Esophagus muscularis mucosa (tissue), 4 donors: ENCODE data around the gene NFIB. TPM values are rescaled to one million over a fixed set of nuclear protein-coding genes. Genes with fewer than 3 reads are reported as not detected.
A peak's percentile ranks its signal among the peaks of the same experiment; 100 is the strongest.

Source experiments
- DNase-seq: peaks from one replicate; pipeline ENCODE4 v3.0.0-alpha.2; 2017; ENCODE audit errors: extremely low spot score
- H3K27ac ChIP-seq, 4 donors: fragments of 200-600 bp; sonication (generic); replicated peaks in 1 of 4; 1 replicate in 3 of 4; 2 replicates in 1 of 4; pipeline ENCODE4 v1.5.1; 2016 to 2019; ENCODE audit warnings: mild to moderate bottlenecking in 1 of 4
- H3K27me3 ChIP-seq, 4 donors: fragments of 200-600 bp; sonication (generic); one replicate each; pipeline versions ENCODE4 v1.5.1 to v1.6.0; 2016 to 2019
- H3K36me3 ChIP-seq, 4 donors: fragments of 200-600 bp; sonication (generic); one replicate each; pipeline ENCODE4 v1.5.1; 2016 to 2019
- H3K4me1 ChIP-seq, 4 donors: fragments of 200-600 bp; sonication (generic); one replicate each; pipeline ENCODE4 v1.5.1; 2016 to 2019
- H3K4me3 ChIP-seq, 4 donors: fragments of 200-600 bp; sonication (generic); 1 replicate in 2 of 4; 2 replicates in 2 of 4; pipeline ENCODE4 v1.5.1; 2016 to 2019; ENCODE audit warnings: mild to moderate bottlenecking in 4 of 4, moderate library complexity in 1 of 4
- H3K9me3 ChIP-seq, 4 donors: fragments of 200-600 bp; sonication (generic); 1 replicate in 3 of 4; 2 replicates in 1 of 4; pipeline ENCODE4 v1.5.1; 2016 to 2019
- CTCF ChIP-seq, 3 experiments: fragments of 200-600 bp in 2 of 3; fragments of 450-650 bp in 1 of 3; sonication (generic) in 2 of 3; IDR thresholded peaks; one replicate each; pipeline ENCODE4 v1.5.1; 2017 to 2019; ENCODE audit warnings: antibody characterized with exemption in 3 of 3, mild to moderate bottlenecking in 2 of 3, moderate library complexity in 1 of 3
- EP300 ChIP-seq: sonication (generic); formaldehyde crosslinking; IDR thresholded peaks from one replicate; pipeline ENCODE4 v1.6.1; 2017; ENCODE audit warnings: antibody characterized with exemption
- POLR2A ChIP-seq: fragments of 450-650 bp; IDR thresholded peaks from one replicate; pipeline ENCODE4 v1.6.1; 2017; ENCODE audit warnings: antibody characterized with exemption, moderate library complexity, mild to moderate bottlenecking, low read depth
- POLR2AphosphoS5 ChIP-seq, 2 donors: sonication (generic); formaldehyde crosslinking; IDR thresholded peaks; one replicate each; pipeline ENCODE4 v1.6.1; 2017; ENCODE audit warnings: antibody characterized with exemption in 2 of 2
- WGBS: methylation state at CpG from one replicate; pipeline ENCODE4 v1.1.5; 2018; 5-methylcytosine and 5-hydroxymethylcytosine counted together
- intact Hi-C: fragments of 100-400 bp; cut with DNase I; formaldehyde crosslinking; loops from one replicate; pipeline ENCODE4 v1.15.1; 2023
- total RNA-seq, 4 donors: library from RNA; depleted of rRNA; stranded (reverse); fragments of >200 nt; gene quantifications; one replicate each; pipeline versions ENCODE4 v1.1.0 to v1.2.1, GENCODE V29; 2016

NFIB gene
- total RNA-seq, 4 donors from 2014 or later = 38.1 to 64.4 (median 55.8) TPM

GRCh38 chr9:14238079-14238478 is 75.9 kb downstream of the NFIB start:
- Histone ChIP-seq H3K4me3 (no peak overlapping the region), H3K4me1 (peaks cover 45 to 70% (median 60%) of the 10 kb centered on the region in 4 donors), H3K27me3 (no peaks in the 10 kb centered on the region), H3K9me3 (no peaks in the 10 kb centered on the region), H3K27ac (peak overlapping the region; percentile 7 to 55 (median 42)), H3K36me3 (peaks cover 0 to 5% (median 0%) of the 10 kb centered on the region in 4 donors)
- WGBS = 70% methylated on average over 3 of the region's 3 CpGs
- TF ChIP-seq EP300 (no peak), POLR2AphosphoS5 (IDR thresholded peaks at IDR 0.05) (no peak), CTCF (IDR thresholded peaks at IDR 0.05) (no peak)
- DNase-seq = no peak
- intact Hi-C loops = no loop called here

- intact Hi-C loops = no loop called here
- WGBS = 36% methylated on average over 1 of the region's 1 CpG
- Histone ChIP-seq H3K36me3 (peaks cover 0 to 5% (median 0%) of the 10 kb centered on the region in 4 donors), H3K4me3 (no peak overlapping the region), H3K9me3 (no peaks in the 10 kb centered on the region), H3K27ac (peak overlapping the region in 3 of 4 donors; percentile 2 to 12 (median 7)), H3K27me3 (no peaks in the 10 kb centered on the region), H3K4me1 (peaks cover 51 to 57% (median 56%) of the 10 kb centered on the region in 4 donors)
- DNase-seq = no peak
- no peak for TF ChIP-seq POLR2AphosphoS5 (IDR thresholded peaks at IDR 0.05)
- no peak for TF ChIP-seq CTCF (IDR thresholded peaks at IDR 0.05)
- TF ChIP-seq POLR2A = no peak
- TF ChIP-seq EP300 = no peak
Measured at GRCh38 chr9:14236591-14236990, 77.3 kb downstream of the NFIB start.

GRCh38 chr9:14232111-14232510 is 81.8 kb downstream of the NFIB start:
- Histone ChIP-seq H3K4me1 (peaks cover 20 to 32% (median 29%) of the 10 kb centered on the region in 4 donors), H3K36me3 (peaks cover 0 to 5% (median 0%) of the 10 kb centered on the region in 4 donors), H3K27ac (no peak overlapping the region), H3K9me3 (no peaks in the 10 kb centered on the region), H3K4me3 (no peak overlapping the region), H3K27me3 (no peaks in the 10 kb centered on the region)
- intact Hi-C loops = no loop called here
- WGBS = 83% methylated on average over 8 of the region's 8 CpGs
- no peak for DNase-seq
- TF ChIP-seq CTCF (IDR thresholded peaks at IDR 0.05) = no peak
- no peak for TF ChIP-seq EP300
- no peak for TF ChIP-seq POLR2A
- TF ChIP-seq POLR2AphosphoS5 (IDR thresholded peaks at IDR 0.05) = no peak

GRCh38 chr9:14231196-14231990 is 82.5 kb downstream of the NFIB start:
- Histone ChIP-seq H3K27me3 (no peaks in the 10 kb centered on the region), H3K27ac (no peak overlapping the region), H3K9me3 (no peaks in the 10 kb centered on the region), H3K4me3 (no peak overlapping the region), H3K4me1 (peaks cover 13 to 25% (median 22%) of the 10 kb centered on the region in 4 donors), H3K36me3 (peaks cover 0 to 5% (median 0%) of the 10 kb centered on the region in 4 donors)
- 59% methylated on average over 5 of the region's 5 CpGs for WGBS
- TF ChIP-seq POLR2A = no peak
- no peak for TF ChIP-seq POLR2AphosphoS5 (IDR thresholded peaks at IDR 0.05)
- no peak for TF ChIP-seq EP300
- TF ChIP-seq CTCF (IDR thresholded peaks at IDR 0.05) = no peak
- intact Hi-C loops = no loop called here
- DNase-seq = no peak
